Nephron (organoid): ENCODE results near the gene ELANE.

Experiments used
- H3K27ac Mint-ChIP-seq, 3 experiments: 2 replicates each; pipeline ENCODE4 v1.8.0; 2020; ENCODE audit warnings: mixed read lengths in 3 of 3, mild to moderate bottlenecking in 2 of 3, moderate library complexity in 1 of 3
- H3K27me3 Mint-ChIP-seq: 2 replicates; pipeline ENCODE4 v1.8.0; 2021; ENCODE audit warnings: low read depth, mild to moderate bottlenecking, moderate library complexity, mixed read lengths
- H3K36me3 Mint-ChIP-seq: 2 replicates; pipeline ENCODE4 v1.8.0; 2020; ENCODE audit warnings: low read depth, mixed read lengths
- H3K4me1 Mint-ChIP-seq: 2 replicates; pipeline ENCODE4 v1.8.0; 2020; ENCODE audit warnings: mixed read lengths
- H3K4me3 Mint-ChIP-seq, 3 experiments: 2 replicates each; pipeline ENCODE4 v1.8.0; 2020; ENCODE audit warnings: mild to moderate bottlenecking in 3 of 3, mixed read lengths in 3 of 3, moderate library complexity in 2 of 3
- H3K9me3 Mint-ChIP-seq: 2 replicates; pipeline ENCODE4 v1.8.0; 2020; ENCODE audit warnings: mixed read lengths
- CTCF ChIP-seq, 3 experiments: fragments of 200-600 bp; sonication (generic); IDR thresholded peaks; one replicate each; pipeline ENCODE4 v1.5.0; 2021; ENCODE audit warnings: antibody characterized with exemption in 3 of 3; ENCODE audit not compliant: unreplicated experiment in 3 of 3

ELANE gene

GRCh38 chr19:805166-805551 is 46.9 kb upstream of the ELANE start:
- Mint-ChIP-seq H3K27me3 (no peaks in the 10 kb centered on the region), H3K4me1 (peaks cover 43% of the 10 kb centered on the region), H3K9me3 (no peaks in the 10 kb centered on the region), H3K36me3 (peaks cover 53% of the 10 kb centered on the region), H3K27ac (no peak overlapping the region), H3K4me3 (no peak overlapping the region)
- TF ChIP-seq CTCF (IDR thresholded peaks at IDR 0.05; ENCODE audit: unreplicated experiment in 3 of 3): no peak

DNA sequence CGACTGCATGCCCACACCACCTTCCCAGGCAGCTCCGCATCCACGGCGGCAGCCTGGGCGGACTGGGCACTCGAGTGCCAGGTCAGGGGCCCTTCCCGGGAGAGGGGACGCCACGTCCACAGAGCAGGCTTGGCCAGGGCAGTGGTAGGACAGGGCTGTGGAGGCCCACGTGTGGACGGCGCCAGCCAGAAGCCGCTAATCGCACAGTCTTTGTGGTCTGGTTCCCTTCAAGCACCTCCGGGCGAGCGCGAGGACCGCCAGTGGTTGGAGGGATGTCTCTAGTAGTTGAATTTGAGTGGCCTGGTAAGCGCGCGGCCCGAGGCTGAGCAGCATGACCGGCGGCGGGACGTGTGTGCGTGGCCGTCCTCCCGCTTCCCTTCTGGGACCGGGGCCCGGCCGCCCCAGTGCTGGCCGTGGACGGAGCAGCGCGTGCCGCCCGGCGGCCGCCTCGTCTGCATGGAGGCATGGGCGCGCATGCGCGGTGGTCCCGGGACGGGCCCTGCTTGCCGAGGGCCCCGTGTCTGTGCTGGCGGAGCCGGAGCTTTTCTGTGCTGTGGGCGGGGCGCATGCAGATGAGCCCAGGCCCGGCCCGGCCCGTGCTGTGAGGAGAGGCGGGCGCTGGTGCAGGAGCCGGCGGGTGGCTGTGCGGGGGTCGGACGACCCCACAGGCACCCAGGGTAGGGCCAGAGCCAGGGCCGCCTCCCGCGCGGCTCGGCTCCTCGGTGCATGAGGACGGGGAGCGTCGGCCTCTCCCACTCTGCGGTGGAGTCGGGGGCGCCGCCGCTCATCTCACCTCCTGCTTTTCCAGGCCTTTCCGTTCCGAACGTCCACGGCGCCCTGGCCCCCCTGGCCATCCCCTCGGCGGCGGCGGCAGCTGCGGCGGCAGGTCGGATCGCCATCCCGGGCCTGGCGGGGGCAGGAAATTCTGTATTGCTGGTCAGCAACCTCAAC is 46.2 kb upstream of the ELANE start:
- Mint-ChIP-seq H3K27ac (no peak overlapping the region), H3K9me3 (no peaks in the 10 kb centered on the region), H3K4me1 (peaks cover 37% of the 10 kb centered on the region), H3K36me3 (peaks cover 53% of the 10 kb centered on the region), H3K27me3 (no peaks in the 10 kb centered on the region), H3K4me3 (no peak overlapping the region)
- TF ChIP-seq CTCF (IDR thresholded peaks at IDR 0.05; ENCODE audit: unreplicated experiment in 3 of 3): no peak

- Mint-ChIP-seq H3K27me3 (no peaks in the 10 kb centered on the region), H3K4me3 (no peak overlapping the region), H3K4me1 (peaks cover 27% of the 10 kb centered on the region), H3K9me3 (no peaks in the 10 kb centered on the region), H3K36me3 (peaks cover 61% of the 10 kb centered on the region), H3K27ac (peak overlapping the region in 2 of 3 experiments; percentile 21 to 45)
- TF ChIP-seq CTCF (IDR thresholded peaks at IDR 0.05; ENCODE audit: unreplicated experiment in 3 of 3): no peak
Measured at GRCh38 chr19:806815-807421, 45.2 kb upstream of the ELANE start.

DNA sequence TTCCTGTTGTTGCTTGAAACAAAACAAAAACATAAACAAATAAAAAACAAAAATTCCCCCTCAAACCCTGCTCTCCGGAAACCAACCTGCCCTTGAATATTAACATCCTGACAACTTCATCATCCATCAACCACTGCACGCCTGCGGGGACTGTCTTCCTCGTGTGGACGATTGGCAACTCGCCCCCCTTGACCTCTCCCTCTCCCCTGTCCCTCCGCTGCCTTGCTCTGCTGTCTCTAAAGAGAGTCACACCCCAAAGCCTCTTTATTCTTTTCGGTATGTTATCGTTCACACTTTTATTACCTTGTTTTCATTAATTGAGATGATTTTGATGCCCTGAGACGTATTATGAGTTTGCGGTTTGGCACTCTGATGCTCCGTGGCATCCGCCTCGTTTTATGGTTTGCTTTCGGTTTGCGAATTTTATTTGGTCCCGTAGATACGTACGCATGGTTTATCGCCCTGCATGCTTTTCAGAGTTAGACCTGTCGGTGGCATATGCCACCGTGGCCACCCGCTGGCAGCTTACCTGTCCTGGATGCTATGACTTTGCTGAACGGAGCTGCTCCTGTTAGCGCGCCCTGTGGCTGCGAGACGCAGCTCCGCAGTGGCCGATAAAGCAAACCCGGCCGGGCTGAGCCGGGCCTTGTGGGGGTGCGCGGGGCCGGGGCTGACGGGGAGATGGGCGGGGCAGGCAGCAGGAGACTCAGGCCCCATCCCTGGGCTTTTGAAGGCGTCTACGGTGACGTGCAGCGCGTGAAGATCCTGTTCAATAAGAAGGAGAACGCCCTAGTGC is 44.3 kb upstream of the ELANE start:
- Mint-ChIP-seq H3K4me3 (no peak overlapping the region), H3K4me1 (peaks cover 18% of the 10 kb centered on the region), H3K27ac (peak overlapping the region in 2 of 3 experiments; percentile 21 to 45), H3K36me3 (peaks cover 58% of the 10 kb centered on the region), H3K27me3 (no peaks in the 10 kb centered on the region), H3K9me3 (no peaks in the 10 kb centered on the region)
- no peak for TF ChIP-seq CTCF (IDR thresholded peaks at IDR 0.05; ENCODE audit: unreplicated experiment in 3 of 3)

DNA sequence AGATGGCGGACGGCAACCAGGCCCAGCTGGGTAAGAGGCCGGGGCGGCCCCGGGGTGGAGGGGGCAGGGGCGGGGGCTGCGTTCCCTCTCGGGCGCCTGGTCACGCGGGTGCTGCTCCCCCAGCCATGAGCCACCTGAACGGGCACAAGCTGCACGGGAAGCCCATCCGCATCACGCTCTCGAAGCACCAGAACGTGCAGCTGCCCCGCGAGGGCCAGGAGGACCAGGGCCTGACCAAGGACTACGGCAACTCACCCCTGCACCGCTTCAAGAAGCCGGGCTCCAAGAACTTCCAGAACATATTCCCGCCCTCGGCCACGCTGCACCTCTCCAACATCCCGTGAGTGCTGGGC is 43.7 kb upstream of the ELANE start:
- peaks cover 52% of the 10 kb centered on the region for H3K36me3 Mint-ChIP-seq
- H3K9me3 Mint-ChIP-seq: no peaks in the 10 kb centered on the region
- H3K27me3 Mint-ChIP-seq: no peaks in the 10 kb centered on the region
- no peak overlapping the region for H3K27ac Mint-ChIP-seq
- TF ChIP-seq CTCF (IDR thresholded peaks at IDR 0.05; ENCODE audit: unreplicated experiment in 3 of 3): no peak
- peaks cover 12% of the 10 kb centered on the region for H3K4me1 Mint-ChIP-seq
- H3K4me3 Mint-ChIP-seq: no peak overlapping the region
